ENCODE results near the gene VPS4A.
"Not testable (repeated sequence)": the region's sequence is repeated elsewhere in the genome, so short reads cannot be mapped to it uniquely, and the experiment has no call there.

The VPS4A gene

GRCh38 chr16:69310653-69311532, at the start of gene VPS4A:
Gene VPS4A (plus strand): TSS chr16:69311350. CDS start chr16:69311512, 162 bp downstream.
- DNase-seq: peak; percentile 96

DNA sequence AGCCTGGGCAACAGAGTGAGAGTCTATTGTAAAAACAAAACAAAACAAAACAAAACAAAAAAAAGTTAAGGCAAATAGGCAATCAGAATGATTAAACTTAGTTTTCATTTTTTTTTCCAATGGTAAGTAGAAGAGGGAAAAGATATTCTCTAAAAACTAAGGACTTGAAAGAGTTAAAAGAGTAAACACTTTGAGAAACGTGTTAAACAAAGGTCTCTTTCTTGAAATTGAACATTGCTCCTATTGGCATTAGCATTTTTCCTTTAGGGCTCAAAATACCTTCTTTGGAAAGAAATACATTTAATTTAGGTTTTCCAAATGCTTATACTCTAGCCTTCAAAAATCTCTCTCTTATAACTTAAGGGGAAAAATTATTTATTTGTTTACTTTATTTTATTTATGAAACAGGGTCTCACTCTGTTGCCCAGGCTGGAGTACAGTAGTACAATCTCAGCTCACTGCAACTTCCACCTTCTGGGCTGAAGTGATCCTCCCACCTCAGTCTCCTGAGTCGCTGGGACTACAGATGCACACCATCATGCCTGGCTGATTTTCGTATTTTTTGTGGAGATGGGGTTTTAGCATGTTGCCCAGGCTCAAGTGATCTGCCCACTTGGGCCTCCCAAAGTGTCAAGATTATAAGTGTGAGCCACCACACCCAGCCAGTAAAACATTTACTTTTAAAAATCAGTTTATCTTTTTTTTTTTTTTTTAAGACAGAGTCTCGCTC, 44.7 kb upstream of the VPS4A start:
- no peak for DNase-seq

DNA sequence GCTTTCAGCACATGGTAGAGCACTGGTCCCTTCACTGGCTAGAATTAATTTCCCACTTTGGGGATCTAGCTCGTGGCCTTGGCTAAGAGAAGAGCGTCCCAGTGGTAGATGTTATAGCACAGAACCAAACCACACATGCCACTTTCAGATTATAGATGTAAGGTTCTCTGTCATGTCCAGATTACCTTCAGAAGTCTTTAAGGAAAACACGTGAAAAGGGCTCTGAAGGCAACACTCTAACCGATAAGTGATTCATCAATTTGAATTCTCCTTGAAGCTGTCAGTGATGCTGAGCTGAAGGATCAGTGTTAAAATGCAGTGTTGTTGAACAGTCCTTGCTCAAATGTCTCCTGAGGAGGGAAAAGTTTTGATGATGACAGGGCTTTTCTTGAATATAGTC, 43.5 kb upstream of the VPS4A start:
- no peak for DNase-seq

GRCh38 chr16:69270395-69270794, 40.8 kb upstream of the VPS4A start:
- no peak for DNase-seq

- no peak for DNase-seq
Observed at GRCh38 chr16:69270831-69271230, 40.3 kb upstream of the VPS4A start.

DNA sequence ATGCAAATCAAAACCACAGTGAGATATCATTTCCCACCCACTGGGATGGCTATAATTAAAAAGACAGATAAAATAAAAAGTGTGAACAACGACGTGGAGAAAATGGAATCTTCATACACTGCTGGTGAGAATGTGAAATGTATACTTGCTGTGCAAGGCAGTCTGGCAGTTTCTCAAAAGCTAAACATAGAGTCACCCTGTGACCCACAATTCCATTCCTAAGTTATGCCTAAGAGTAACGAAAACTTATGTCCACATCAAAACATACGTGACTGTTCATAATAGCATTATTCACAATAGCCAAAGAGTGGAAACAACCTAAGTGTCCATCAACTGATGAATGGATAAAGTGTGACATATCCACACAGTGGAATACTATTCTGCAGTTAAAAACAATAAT, 38.1 kb upstream of the VPS4A start:
- no peak for DNase-seq

GRCh38 chr16:69274699-69275235, 36.4 kb upstream of the VPS4A start:
- no peak for DNase-seq

GRCh38 chr16:69276148-69277115, 34.7 kb upstream of the VPS4A start:
- DNase-seq: no peak

GRCh38 chr16:69277413-69277812, 33.7 kb upstream of the VPS4A start:
- DNase-seq: no peak

DNA sequence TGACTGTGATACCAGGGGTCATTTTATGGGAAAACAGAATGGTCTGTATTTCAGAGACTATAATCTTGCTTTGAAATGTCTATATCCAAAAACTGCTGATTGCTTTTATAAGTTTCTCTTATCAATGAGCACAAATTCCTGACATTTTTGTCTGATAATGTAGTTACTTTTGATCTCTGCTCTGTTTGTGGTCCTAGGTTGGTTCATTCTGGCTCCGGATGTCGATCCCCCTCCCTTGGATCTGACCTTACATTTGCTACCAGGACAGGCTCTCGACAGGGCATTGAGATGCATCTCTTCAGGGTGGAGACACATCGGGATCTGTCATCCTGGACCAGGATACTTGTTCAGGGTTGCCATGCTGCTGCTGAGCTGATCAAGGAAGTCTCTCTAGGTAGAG, 27.3 kb upstream of the VPS4A start:
- DNase-seq: no peak

GRCh38 chr16:69285240-69285639, 25.9 kb upstream of the VPS4A start:
- no peak for DNase-seq

- DNase-seq: no peak
Observed at GRCh38 chr16:69286941-69287713, 24.0 kb upstream of the VPS4A start.

- not testable (repeated sequence) for DNase-seq
Observed at GRCh38 chr16:69291657-69292056, 19.5 kb upstream of the VPS4A start.

GRCh38 chr16:69293401-69293800, 17.7 kb upstream of the VPS4A start:
- no peak for DNase-seq

DNA sequence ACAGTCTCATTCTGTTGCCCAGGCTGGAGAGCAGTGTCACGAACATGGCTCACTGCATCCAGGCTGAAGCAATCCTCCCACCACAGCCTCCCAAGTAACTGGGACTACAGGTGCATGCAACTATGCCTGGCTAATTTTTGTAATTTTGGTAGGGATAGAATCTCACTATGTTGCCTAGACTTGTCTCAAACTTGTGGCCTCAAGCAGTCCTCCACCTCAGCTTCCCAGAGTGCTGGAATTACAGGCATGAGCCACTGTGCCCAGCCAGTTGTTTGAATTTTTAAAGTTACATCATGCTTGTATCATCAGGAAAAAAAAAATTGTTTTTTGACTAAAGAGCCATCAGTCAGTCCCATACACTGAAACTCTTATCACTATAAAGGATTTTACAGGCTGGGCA, 17.1 kb upstream of the VPS4A start:
- no peak for DNase-seq

DNA sequence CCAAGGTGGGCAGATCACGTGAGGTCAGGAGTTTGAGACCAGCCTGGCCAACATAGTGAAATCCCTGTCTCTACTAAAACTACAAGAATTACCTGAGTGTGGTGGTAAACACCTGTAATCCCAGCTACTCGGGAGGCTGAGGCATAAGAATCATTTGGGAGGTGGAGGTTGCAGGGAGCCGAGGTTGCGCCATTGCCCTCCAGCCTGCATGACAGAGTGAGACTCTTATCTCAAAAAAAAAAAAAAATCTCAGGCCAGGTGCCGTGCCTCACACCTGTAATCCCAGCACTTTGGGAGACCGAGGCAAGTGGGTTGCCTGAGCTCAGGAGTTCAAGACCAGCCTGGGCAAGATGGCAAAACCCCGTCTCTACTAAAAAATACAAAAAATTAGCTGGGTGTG, 14.4 kb upstream of the VPS4A start:
- DNase-seq: not testable (repeated sequence)

DNA sequence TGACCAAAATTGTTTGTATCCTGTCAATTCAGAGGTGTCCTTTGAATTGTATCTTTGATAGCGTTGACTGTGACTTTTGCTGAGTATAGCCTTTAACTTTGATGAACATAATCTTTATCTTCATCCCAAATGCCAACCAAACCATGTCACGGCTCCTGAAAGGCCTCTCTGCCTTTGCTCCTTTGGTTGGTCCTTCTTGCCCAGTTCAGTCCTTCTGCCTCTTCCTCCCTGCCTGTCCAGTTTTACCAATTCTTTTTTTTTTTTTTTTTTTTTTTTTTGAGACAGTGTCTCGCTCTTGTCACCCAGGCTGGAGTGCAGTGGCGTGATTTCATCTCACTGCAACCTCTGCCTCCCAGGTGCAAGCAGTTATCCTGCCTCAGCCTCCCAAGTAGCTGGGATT, 12.9 kb upstream of the VPS4A start:
- DNase-seq: no peak

GRCh38 chr16:69301187-69301586, 10.0 kb upstream of the VPS4A start:
- no peak for DNase-seq

DNA sequence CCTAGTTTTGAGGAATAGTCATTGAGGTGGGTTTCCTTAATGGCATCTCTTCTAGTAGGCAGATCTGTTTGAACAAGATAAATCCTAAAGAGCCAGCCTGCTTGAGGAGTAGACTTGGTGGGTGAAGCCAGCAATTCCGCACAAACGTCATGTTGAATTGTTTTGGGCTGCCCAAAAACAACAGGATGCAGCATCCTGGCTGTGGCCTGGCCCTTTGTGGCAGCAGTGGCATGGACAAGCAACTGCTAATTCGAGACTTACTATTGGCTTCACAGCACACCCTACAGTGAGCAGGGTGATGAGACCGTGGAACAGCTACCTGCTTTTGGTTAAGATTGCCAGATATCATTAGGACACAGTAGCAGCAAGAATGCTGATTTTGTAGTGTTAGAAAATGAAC, 9.3 kb upstream of the VPS4A start:
- no peak for DNase-seq

GRCh38 chr16:69302301-69302700, 8.8 kb upstream of the VPS4A start:
- DNase-seq: no peak

DNA sequence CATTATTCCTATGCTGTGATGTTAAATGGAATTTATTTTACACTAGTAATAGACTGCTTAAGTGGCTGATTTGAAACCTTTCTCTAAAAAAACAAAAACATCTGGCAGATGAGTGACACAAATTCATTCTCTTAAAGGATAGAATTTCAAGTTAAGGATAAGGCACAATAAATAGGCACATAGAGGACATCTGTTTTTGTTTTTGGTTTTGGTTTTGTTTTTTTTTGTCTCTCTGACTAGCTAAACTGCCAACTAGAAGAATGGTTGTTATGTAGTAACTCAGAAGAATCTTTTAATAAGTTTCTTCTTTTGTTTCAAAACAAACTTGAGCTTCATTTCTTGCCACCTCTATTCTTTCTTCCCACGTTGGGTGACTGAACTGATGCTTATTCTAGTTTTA, 5.1 kb upstream of the VPS4A start:
- no peak for DNase-seq

- DNase-seq: no peak
Observed at GRCh38 chr16:69307091-69307490, 4.1 kb upstream of the VPS4A start.

Measured in stimulated activated CD4-positive, alpha-beta T cell treated with anti-CD3 and anti-CD28 coated beads, Interleukin-1b, Interleukin-23, amount 100 ng/mL, for 48 hours (primary cell).